Activated T-cell treated with anti-CD3 and anti-CD28 coated beads, Interleukin-2, amount 50 U/mL, for 72 hours (primary cell): ENCODE results near the gene SYNCRIP. TPM values are rescaled to one million over a fixed set of nuclear protein-coding genes. Genes with fewer than 3 reads are reported as not detected.
A peak's percentile ranks its signal among the peaks of the same experiment; 100 is the strongest.
"Not testable (repeated sequence)": the region's sequence is repeated elsewhere in the genome, so short reads cannot be mapped to it uniquely, and the experiment has no call there.

Source experiments
- ATAC-seq, 2 donors: fragments of 150-1000 bp; cut with Tn5 transposase; replicated peaks in 1 of 2; 2 replicates each; pipeline ENCODE4 v1.10.0; 2021; ENCODE audit warnings: moderate library complexity in 2 of 2, mild to moderate bottlenecking in 1 of 2
- DNase-seq, 2 donors: peaks; one replicate each; pipeline ENCODE4 v3.0.0; 2021 to 2022; ENCODE audit warnings: mixed read lengths in 1 of 2
- H3K27ac Mint-ChIP-seq: one replicate; pipeline ENCODE4 v1.8.0; 2022; ENCODE audit warnings: mild to moderate bottlenecking, moderate library complexity, mixed read lengths
- H3K27me3 Mint-ChIP-seq: one replicate; pipeline ENCODE4 v1.8.0; 2022; ENCODE audit warnings: low read depth, mixed read lengths
- H3K36me3 Mint-ChIP-seq, 2 donors: one replicate each; pipeline ENCODE4 v1.8.0; 2022; ENCODE audit warnings: mixed read lengths in 2 of 2, mild to moderate bottlenecking in 1 of 2; ENCODE audit not compliant: insufficient read depth in 2 of 2
- H3K4me1 Mint-ChIP-seq: one replicate; pipeline ENCODE4 v1.8.0; 2022; ENCODE audit warnings: low read depth, mixed read lengths
- H3K4me3 Mint-ChIP-seq, 2 donors: one replicate each; pipeline ENCODE4 v1.8.0; 2022; ENCODE audit warnings: mild to moderate bottlenecking in 2 of 2, mixed read lengths in 2 of 2, moderate library complexity in 2 of 2
- H3K9me3 Mint-ChIP-seq, 2 donors: one replicate each; pipeline ENCODE4 v1.8.0; 2022; ENCODE audit warnings: mixed read lengths in 2 of 2
- total RNA-seq, 2 donors: library from RNA; stranded (reverse); gene quantifications; one replicate each; pipeline ENCODE4 v1.2.3, GENCODE V29; 2022

The SYNCRIP gene
- total RNA-seq, 2 donors from 2014 or later: 75.9 to 90.2 TPM

DNA sequence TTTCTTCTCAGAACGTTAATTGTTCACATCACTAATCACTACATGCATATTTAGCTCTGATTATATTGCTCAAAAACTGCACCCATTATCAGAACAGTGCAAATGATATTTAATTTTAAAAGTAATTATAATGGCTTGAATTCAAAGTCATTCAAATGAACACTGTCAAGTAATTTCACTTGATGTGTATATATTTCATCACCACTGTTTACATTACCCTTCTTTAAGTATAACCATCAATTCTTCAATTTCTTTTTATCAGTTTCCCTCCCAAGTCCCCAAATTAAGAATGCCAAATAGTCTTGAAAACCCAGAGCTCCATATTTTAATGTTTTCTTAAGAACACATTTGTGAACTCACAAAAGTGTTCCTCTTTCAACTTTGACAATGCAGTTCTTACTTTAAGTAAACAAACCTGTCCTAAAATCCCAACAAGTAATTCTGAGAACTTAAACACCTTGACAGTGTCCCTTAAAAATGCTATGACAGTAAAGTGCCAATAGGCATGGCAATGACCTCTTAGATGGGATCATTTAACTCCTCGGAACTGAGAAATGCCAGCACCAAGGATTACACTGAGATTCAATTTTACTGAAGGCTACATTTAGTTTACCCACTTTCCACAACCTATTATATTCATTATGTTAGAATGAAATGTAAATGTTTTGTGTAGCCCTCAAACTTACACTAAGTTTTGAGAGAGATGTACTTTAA lies 32.3 kb downstream of the SYNCRIP start:
- Mint-ChIP-seq H3K4me1 (no peaks in the 10 kb centered on the region), H3K36me3 (peaks cover 4 to 20% of the 10 kb centered on the region in 2 donors), H3K27ac (peak overlapping the region; percentile 95), H3K9me3 (no peaks in the 10 kb centered on the region), H3K4me3 (no peak overlapping the region), H3K27me3 (no peaks in the 10 kb centered on the region)
- DNase-seq (no peak), ATAC-seq (no peak)

GRCh38 chr6:85602100-85602499 lies 40.6 kb downstream of the SYNCRIP start:
- no peak for ATAC-seq
- Mint-ChIP-seq H3K4me1 (no peaks in the 10 kb centered on the region), H3K4me3 (no peak overlapping the region), H3K36me3 (peaks cover 1 to 3% of the 10 kb centered on the region in 2 donors), H3K9me3 (no peaks in the 10 kb centered on the region), H3K27ac (no peak overlapping the region), H3K27me3 (no peaks in the 10 kb centered on the region)
- DNase-seq: no peak

- Mint-ChIP-seq H3K4me1 (no peaks in the 10 kb centered on the region), H3K27ac (peak overlapping the region; percentile 58), H3K9me3 (no peaks in the 10 kb centered on the region), H3K4me3 (no peak overlapping the region), H3K36me3 (peaks cover 1 to 3% of the 10 kb centered on the region in 2 donors), H3K27me3 (no peaks in the 10 kb centered on the region)
- peak in 1 of 2 donors; percentile 5 for ATAC-seq
- no peak for DNase-seq
Measured at GRCh38 chr6:85600713-85601313, 41.9 kb downstream of the SYNCRIP start.

GRCh38 chr6:85594197-85594930 lies 48.3 kb downstream of the SYNCRIP start:
- DNase-seq: peak; percentile 54 to 55
- peaks cover 8 to 16% of the 10 kb centered on the region in 2 donors for H3K36me3 Mint-ChIP-seq
- H3K27ac Mint-ChIP-seq: peak overlapping the region; percentile 98
- peaks cover 43% of the 10 kb centered on the region for H3K4me1 Mint-ChIP-seq
- no peaks in the 10 kb centered on the region for H3K27me3 Mint-ChIP-seq
- H3K9me3 Mint-ChIP-seq: peaks cover 0 to 2% of the 10 kb centered on the region in 2 donors
- peak overlapping the region; percentile 97 to 99 for H3K4me3 Mint-ChIP-seq
- peak; percentile 16 to 28 for ATAC-seq

GRCh38 chr6:85593438-85594196 lies 49.1 kb downstream of the SYNCRIP start, which contains the start of gene SNX14:
Gene SNX14 (minus strand): TSS chr6:85593858. CDS start chr6:85593718, 140 bp downstream.
- peaks cover 0 to 2% of the 10 kb centered on the region in 2 donors for H3K9me3 Mint-ChIP-seq
- H3K4me3 Mint-ChIP-seq: peak within 1 kb of the TSS; percentile 97 to 99
- peak within 1 kb of the TSS; percentile 98 for H3K27ac Mint-ChIP-seq
- H3K4me1 Mint-ChIP-seq: peaks cover 50% of the 10 kb centered on the region
- DNase-seq (peak; percentile 86 to 88), ATAC-seq (peak; percentile 86)
- peaks cover 8 to 23% of the 10 kb centered on the region in 2 donors for H3K36me3 Mint-ChIP-seq
- no peaks in the 10 kb centered on the region for H3K27me3 Mint-ChIP-seq

- H3K27ac Mint-ChIP-seq: peak overlapping the region; percentile 87
Measured at GRCh38 chr6:85592033-85592432, 50.7 kb downstream of the SYNCRIP start.

GRCh38 chr6:85591207-85591606 lies 51.5 kb downstream of the SYNCRIP start:
- Mint-ChIP-seq H3K4me1 (peaks cover 56% of the 10 kb centered on the region), H3K9me3 (peaks cover 0 to 2% of the 10 kb centered on the region in 2 donors), H3K27me3 (no peaks in the 10 kb centered on the region), H3K36me3 (peaks cover 8 to 24% of the 10 kb centered on the region in 2 donors), H3K4me3 (peak overlapping the region; percentile 45 to 97), H3K27ac (peak overlapping the region; percentile 19)
- ATAC-seq: no peak
- DNase-seq: no peak

More at GRCh38 chr6:85592033-85592432, 50.7 kb downstream of the SYNCRIP start:
- Mint-ChIP-seq H3K4me1 (peaks cover 53% of the 10 kb centered on the region), H3K4me3 (peak overlapping the region; percentile 97 to 99), H3K36me3 (peaks cover 8 to 24% of the 10 kb centered on the region in 2 donors), H3K27me3 (no peaks in the 10 kb centered on the region), H3K9me3 (peaks cover 0 to 2% of the 10 kb centered on the region in 2 donors)
- DNase-seq (no peak), ATAC-seq (no peak)

- Mint-ChIP-seq H3K27ac (no peak overlapping the region), H3K36me3 (peaks cover 28 to 51% of the 10 kb centered on the region in 2 donors), H3K4me1 (peaks cover 48% of the 10 kb centered on the region), H3K4me3 (no peak overlapping the region), H3K9me3 (peaks cover 11 to 20% of the 10 kb centered on the region in 2 donors), H3K27me3 (no peaks in the 10 kb centered on the region)
- DNase-seq: no peak
- ATAC-seq: no peak
Measured at GRCh38 chr6:85585741-85586140, 56.9 kb downstream of the SYNCRIP start.

DNA sequence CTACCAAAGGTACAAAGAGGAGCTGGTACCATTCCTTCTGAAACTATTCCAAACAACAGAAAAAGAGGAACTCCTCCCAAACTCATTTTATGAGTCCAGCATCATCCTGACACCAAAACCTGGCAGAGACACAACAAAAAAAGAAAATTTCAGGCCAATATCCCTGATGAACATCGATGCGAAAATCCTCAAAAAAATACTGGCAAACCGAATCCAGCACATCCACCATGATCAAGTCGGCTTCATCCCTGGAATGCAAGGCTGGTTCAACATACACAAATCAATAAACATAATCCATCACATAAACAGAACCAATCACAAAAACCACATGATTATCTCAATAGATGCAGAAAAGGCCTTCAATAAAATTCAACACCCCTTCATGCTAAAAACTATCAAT lies 59.9 kb downstream of the SYNCRIP start:
- peaks cover 9 to 20% of the 10 kb centered on the region in 2 donors for H3K9me3 Mint-ChIP-seq
- not testable (repeated sequence) for DNase-seq, H3K27ac Mint-ChIP-seq, ATAC-seq, H3K27me3 Mint-ChIP-seq, H3K4me3 Mint-ChIP-seq
- peaks cover 36% of the 10 kb centered on the region for H3K4me1 Mint-ChIP-seq
- H3K36me3 Mint-ChIP-seq: peaks cover 28 to 35% of the 10 kb centered on the region in 2 donors

- Mint-ChIP-seq H3K9me3 (peaks cover 9 to 20% of the 10 kb centered on the region in 2 donors), H3K4me3 (no peak overlapping the region), H3K36me3 (peaks cover 28 to 35% of the 10 kb centered on the region in 2 donors), H3K27ac (no peak overlapping the region), H3K4me1 (peaks cover 31% of the 10 kb centered on the region), H3K27me3 (no peaks in the 10 kb centered on the region)
- no peak for DNase-seq
- no peak for ATAC-seq
Measured at GRCh38 chr6:85581572-85581971, 61.1 kb downstream of the SYNCRIP start.

DNA sequence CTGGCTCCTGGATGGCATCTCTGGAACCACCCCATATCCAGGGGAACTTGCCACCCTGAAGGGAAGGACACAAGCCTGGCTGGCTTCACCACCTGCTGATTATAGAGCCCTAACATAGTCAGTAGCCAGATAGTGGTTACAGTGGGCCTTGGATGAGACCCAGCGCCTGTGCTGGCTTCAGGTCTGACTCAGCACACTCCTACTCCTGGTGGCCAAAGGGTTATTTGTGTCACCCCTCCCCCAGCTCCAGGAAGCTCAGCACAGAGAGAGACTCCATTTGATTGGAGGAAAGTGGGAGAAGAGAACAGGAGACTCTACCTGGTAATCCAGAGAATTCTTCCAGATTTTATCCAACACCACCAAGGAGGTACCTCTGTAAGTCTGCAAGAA lies 61.8 kb downstream of the SYNCRIP start:
- H3K4me3 Mint-ChIP-seq: no peak overlapping the region
- ATAC-seq: peak; percentile 58 to 78
- H3K36me3 Mint-ChIP-seq: peaks cover 26 to 35% of the 10 kb centered on the region in 2 donors
- DNase-seq: peak in 1 of 2 donors; percentile 18
- no peak overlapping the region for H3K27ac Mint-ChIP-seq
- peaks cover 31% of the 10 kb centered on the region for H3K4me1 Mint-ChIP-seq
- H3K9me3 Mint-ChIP-seq: peaks cover 9 to 19% of the 10 kb centered on the region in 2 donors
- H3K27me3 Mint-ChIP-seq: no peaks in the 10 kb centered on the region

DNA sequence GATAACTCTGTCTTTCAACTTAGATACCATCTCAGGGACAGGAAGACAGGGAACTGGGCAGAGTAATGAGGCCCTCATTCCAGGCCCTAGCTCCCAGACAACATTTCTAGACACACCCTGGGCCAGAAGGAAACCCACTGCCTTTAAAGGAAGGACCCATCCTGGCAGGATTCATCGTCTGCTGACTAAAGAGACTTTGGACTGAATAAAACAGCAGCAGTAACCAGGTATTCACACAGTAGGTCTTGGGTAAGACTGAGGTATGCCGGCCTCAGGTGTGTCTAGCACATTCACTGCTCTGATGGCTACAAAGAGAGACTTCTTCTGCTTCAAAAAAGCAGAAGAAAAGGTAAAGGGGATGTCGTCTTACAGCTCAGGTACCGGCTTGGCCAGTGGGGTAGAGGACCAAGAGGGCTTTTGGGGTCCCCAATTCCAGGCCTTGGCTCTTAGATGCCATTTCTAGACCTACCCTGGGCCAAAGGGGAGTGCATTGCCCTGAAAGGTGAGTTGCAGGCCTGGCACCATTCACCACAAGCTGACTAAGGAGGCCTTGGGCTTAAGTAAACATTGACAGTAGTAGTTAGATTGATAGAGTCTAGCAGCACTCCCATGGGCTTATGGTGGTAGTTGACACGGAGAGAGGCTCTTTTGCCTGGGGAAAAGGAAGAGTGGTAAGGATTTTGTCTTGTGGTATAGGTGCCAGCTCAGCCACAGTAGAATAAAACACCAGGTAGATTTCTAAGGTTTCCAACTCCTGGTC lies 62.4 kb downstream of the SYNCRIP start:
- peaks cover 9 to 18% of the 10 kb centered on the region in 2 donors for H3K9me3 Mint-ChIP-seq
- H3K4me1 Mint-ChIP-seq: peaks cover 31% of the 10 kb centered on the region
- H3K27ac Mint-ChIP-seq: no peak overlapping the region
- no peaks in the 10 kb centered on the region for H3K27me3 Mint-ChIP-seq
- ATAC-seq (peak in 1 of 2 donors; percentile 33), DNase-seq (no peak)
- H3K36me3 Mint-ChIP-seq: peaks cover 25 to 35% of the 10 kb centered on the region in 2 donors
- no peak overlapping the region for H3K4me3 Mint-ChIP-seq
